ENCODE results near the gene SUSD4. TPM values are rescaled to one million over a fixed set of nuclear protein-coding genes. Genes with fewer than 3 reads are reported as not detected.

Gene SUSD4
- total RNA-seq, 1 donor from 2014 or later, result 0.12 TPM

- no peak for DNase-seq (ENCODE audit: low read depth)
- TF ChIP-seq CTCF (conservative IDR thresholded peaks at IDR 0.05; ENCODE audit: low read depth, low read length), result no peak
These were observed 32.7 kb downstream of the SUSD4 start for GRCh38 chr1:223331301-223331700.

GRCh38 chr1:223330466-223330865, 33.5 kb downstream of the SUSD4 start:
- DNase-seq (ENCODE audit: low read depth), result no peak
- no peak overlapping the region for H3K4me3 ChIP-seq (ENCODE audit: low read depth, low read length)
- no peak for TF ChIP-seq CTCF (conservative IDR thresholded peaks at IDR 0.05; ENCODE audit: low read depth, low read length)

More at GRCh38 chr1:223331301-223331700, 32.7 kb downstream of the SUSD4 start:
- H3K4me3 ChIP-seq (ENCODE audit: low read depth, low read length), result no peak overlapping the region

GRCh38 chr1:223329664-223330415, 34.1 kb downstream of the SUSD4 start:
- TF ChIP-seq CTCF (conservative IDR thresholded peaks at IDR 0.05; ENCODE audit: low read depth, low read length), result no peak
- DNase-seq (ENCODE audit: low read depth), result no peak
- H3K4me3 ChIP-seq (ENCODE audit: low read depth, low read length), result no peak overlapping the region

- H3K4me3 ChIP-seq (ENCODE audit: low read depth, low read length), result no peak overlapping the region
- TF ChIP-seq CTCF (conservative IDR thresholded peaks at IDR 0.05; ENCODE audit: low read depth, low read length), result no peak
- DNase-seq (ENCODE audit: low read depth), result no peak
These were observed 34.7 kb downstream of the SUSD4 start for GRCh38 chr1:223329252-223329651.

GRCh38 chr1:223328566-223328965, 35.4 kb downstream of the SUSD4 start:
- no peak for TF ChIP-seq CTCF (conservative IDR thresholded peaks at IDR 0.05; ENCODE audit: low read depth, low read length)
- no peak overlapping the region for H3K4me3 ChIP-seq (ENCODE audit: low read depth, low read length)
- no peak for DNase-seq (ENCODE audit: low read depth)

GRCh38 chr1:223326776-223327175, 37.2 kb downstream of the SUSD4 start:
- no peak overlapping the region for H3K4me3 ChIP-seq (ENCODE audit: low read depth, low read length)
- DNase-seq (ENCODE audit: low read depth), result no peak
- no peak for TF ChIP-seq CTCF (conservative IDR thresholded peaks at IDR 0.05; ENCODE audit: low read depth, low read length)

Data from epithelial cell of proximal tubule (primary cell).